ENCODE measurements around the gene SCEL. TPM values are rescaled to one million over a fixed set of nuclear protein-coding genes. Genes with fewer than 3 reads are reported as not detected.

The SCEL gene
- total RNA-seq, 2 experiments from 2014 or later = not detected

DNA sequence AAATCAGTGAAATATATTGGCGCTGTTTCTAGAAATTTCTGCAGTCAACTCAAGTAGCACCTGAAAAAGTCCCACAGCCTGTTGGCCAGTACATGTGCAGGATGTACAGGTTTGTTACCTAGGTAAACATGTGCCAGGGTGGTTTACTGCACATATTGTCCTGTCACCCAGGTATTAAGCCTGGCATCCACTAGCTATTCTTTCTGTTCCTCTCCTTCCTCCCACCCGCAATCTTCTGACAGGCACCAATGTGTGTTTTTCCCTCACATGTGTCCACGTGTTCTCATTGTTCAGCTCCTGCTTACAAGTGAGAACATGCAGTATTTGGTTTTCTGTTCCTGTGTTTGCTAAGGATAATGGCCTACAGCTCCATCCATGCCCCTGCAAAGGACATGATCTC, 13.1 kb upstream of the SCEL start:
- no peaks in the 10 kb centered on the region for H3K27me3 ChIP-seq (ENCODE audit: control insufficient read depth in 1 of 2, insufficient read depth in 2 of 2, low read length in 2 of 2)
- intact Hi-C loops (cut with DNase I, micrococcal nuclease) = no loop called here
- H3K9me3 ChIP-seq (ENCODE audit: control insufficient read depth in 1 of 2, insufficient read depth in 1 of 2, low read length in 2 of 2) = no peaks in the 10 kb centered on the region
- Mint-ChIP-seq H3K9me3 (no peaks in the 10 kb centered on the region), H3K36me3 (ENCODE audit: low read depth) (no peaks in the 10 kb centered on the region), H3K27ac (no peak overlapping the region), H3K4me1 (ENCODE audit: low read depth) (no peaks in the 10 kb centered on the region), H3K4me3 (no peak overlapping the region), H3K27me3 (no peaks in the 10 kb centered on the region)
- TF ChIP-seq, protein P1, sequence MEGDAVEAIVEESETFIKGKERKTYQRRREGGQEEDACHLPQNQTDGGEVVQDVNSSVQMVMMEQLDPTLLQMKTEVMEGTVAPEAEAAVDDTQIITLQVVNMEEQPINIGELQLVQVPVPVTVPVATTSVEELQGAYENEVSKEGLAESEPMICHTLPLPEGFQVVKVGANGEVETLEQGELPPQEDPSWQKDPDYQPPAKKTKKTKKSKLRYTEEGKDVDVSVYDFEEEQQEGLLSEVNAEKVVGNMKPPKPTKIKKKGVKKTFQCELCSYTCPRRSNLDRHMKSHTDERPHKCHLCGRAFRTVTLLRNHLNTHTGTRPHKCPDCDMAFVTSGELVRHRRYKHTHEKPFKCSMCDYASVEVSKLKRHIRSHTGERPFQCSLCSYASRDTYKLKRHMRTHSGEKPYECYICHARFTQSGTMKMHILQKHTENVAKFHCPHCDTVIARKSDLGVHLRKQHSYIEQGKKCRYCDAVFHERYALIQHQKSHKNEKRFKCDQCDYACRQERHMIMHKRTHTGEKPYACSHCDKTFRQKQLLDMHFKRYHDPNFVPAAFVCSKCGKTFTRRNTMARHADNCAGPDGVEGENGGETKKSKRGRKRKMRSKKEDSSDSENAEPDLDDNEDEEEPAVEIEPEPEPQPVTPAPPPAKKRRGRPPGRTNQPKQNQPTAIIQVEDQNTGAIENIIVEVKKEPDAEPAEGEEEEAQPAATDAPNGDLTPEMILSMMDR (IDR thresholded peaks at IDR 0.05) = no peak
- DNase-seq (no peak), ATAC-seq (ENCODE audit: poor library complexity) (no peak)
- no peaks in the 10 kb centered on the region for H3K4me1 ChIP-seq (ENCODE audit: insufficient read depth, low read length)
- no peak overlapping the region for H3K27ac ChIP-seq (ENCODE audit: low read depth in 1 of 2, low read length in 2 of 2)
- ChIA-PET CTCF (no interaction called here), POLR2A (no interaction called here)
- no peaks in the 10 kb centered on the region for H3K36me3 ChIP-seq (ENCODE audit: insufficient read depth, low read length)
- H3K4me3 ChIP-seq (ENCODE audit: low read length) = no peak overlapping the region

DNA sequence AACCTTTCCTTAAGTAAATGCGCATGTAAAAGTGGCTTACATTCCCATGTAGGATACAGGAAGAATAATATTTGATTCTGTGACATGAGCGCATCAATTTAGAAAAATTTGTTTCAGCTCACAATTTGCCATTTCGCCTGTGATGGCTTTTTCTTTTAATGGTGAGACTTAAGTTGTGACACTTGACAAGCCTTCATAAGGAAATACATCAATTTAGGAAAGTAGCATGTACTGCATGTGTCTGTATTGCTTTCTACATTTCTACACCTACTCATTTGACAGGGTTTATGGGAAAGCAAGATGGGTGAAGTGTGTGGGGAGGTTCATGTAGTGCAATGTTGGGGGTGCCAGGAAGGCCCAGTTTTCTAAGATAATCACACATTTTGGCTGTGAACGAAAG, 12.1 kb upstream of the SCEL start:
- Histone ChIP-seq H3K4me3 (ENCODE audit: low read length) (no peak overlapping the region), H3K9me3 (ENCODE audit: control insufficient read depth in 1 of 2, insufficient read depth in 1 of 2, low read length in 2 of 2) (no peaks in the 10 kb centered on the region), H3K4me1 (ENCODE audit: insufficient read depth, low read length) (no peaks in the 10 kb centered on the region), H3K27me3 (ENCODE audit: control insufficient read depth in 1 of 2, insufficient read depth in 2 of 2, low read length in 2 of 2) (no peaks in the 10 kb centered on the region), H3K36me3 (ENCODE audit: insufficient read depth, low read length) (no peaks in the 10 kb centered on the region), H3K27ac (ENCODE audit: low read depth in 1 of 2, low read length in 2 of 2) (no peak overlapping the region)
- H3K4me1 Mint-ChIP-seq (ENCODE audit: low read depth) = no peaks in the 10 kb centered on the region
- DNase-seq = no peak
- POLR2A ChIA-PET = no interaction called here
- no peaks in the 10 kb centered on the region for H3K36me3 Mint-ChIP-seq (ENCODE audit: low read depth)
- TF ChIP-seq, protein P1 (IDR thresholded peaks at IDR 0.05) = no peak
- H3K27me3 Mint-ChIP-seq = no peaks in the 10 kb centered on the region
- CTCF ChIA-PET = no interaction called here
- no peak overlapping the region for H3K4me3 Mint-ChIP-seq
- ATAC-seq (ENCODE audit: poor library complexity) = no peak
- intact Hi-C loops (cut with DNase I, micrococcal nuclease) = no loop called here
- H3K9me3 Mint-ChIP-seq = no peaks in the 10 kb centered on the region
- H3K27ac Mint-ChIP-seq = no peak overlapping the region

DNA sequence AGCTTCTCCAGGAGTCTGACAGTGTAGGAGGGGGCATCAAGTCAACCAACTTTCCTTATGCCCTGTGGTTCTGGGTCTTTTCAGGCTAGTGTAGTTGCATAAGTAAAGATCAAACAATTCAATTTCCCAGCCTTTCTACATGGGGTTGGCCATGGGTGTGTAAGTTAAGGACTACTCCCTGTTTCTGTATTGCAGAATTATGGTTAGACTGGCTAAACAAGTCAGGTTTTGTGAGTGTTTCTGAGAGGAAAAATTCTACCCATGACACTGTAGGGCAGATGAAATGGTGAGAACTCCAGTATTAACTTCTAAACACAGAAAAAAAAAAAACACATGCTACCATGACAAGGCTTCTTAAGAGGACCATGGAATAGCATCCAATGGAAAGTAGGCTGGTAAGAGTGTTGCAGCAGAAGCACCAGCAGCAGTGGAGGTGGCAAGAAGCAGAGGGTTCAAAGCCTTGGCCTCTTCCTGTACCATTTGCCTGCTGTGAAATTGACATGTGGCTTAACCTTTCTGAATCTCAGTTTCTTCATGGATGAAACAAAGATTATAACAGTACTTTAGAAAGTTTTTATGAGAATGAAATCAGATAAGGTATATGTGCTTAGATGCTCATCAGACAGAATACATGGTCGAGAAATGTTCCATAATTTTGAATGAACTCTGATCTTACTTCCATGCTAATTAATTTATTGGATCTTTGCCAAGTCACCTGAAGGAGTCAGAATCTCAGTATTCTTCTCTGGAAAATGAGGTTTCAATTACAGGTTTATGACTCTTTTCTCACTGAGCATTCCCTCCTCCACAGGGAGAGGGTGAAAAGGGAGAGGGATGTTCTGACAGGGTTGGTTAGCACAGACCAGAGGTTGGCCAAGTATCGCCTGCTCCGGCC, 11.4 kb upstream of the SCEL start:
- Histone ChIP-seq H3K9me3 (ENCODE audit: control insufficient read depth in 1 of 2, insufficient read depth in 1 of 2, low read length in 2 of 2) (no peaks in the 10 kb centered on the region), H3K27ac (ENCODE audit: low read depth in 1 of 2, low read length in 2 of 2) (no peak overlapping the region), H3K27me3 (ENCODE audit: control insufficient read depth in 1 of 2, insufficient read depth in 2 of 2, low read length in 2 of 2) (no peaks in the 10 kb centered on the region), H3K4me1 (ENCODE audit: insufficient read depth, low read length) (no peaks in the 10 kb centered on the region), H3K36me3 (ENCODE audit: insufficient read depth, low read length) (no peaks in the 10 kb centered on the region), H3K4me3 (ENCODE audit: low read length) (no peak overlapping the region)
- intact Hi-C loops (cut with DNase I, micrococcal nuclease) = no loop called here
- no peaks in the 10 kb centered on the region for H3K4me1 Mint-ChIP-seq (ENCODE audit: low read depth)
- H3K27me3 Mint-ChIP-seq = no peaks in the 10 kb centered on the region
- ATAC-seq (ENCODE audit: poor library complexity) (no peak), DNase-seq (no peak)
- no peak overlapping the region for H3K4me3 Mint-ChIP-seq
- no peak overlapping the region for H3K27ac Mint-ChIP-seq
- no peaks in the 10 kb centered on the region for H3K36me3 Mint-ChIP-seq (ENCODE audit: low read depth)
- ChIA-PET CTCF (no interaction called here), POLR2A (no interaction called here)
- TF ChIP-seq, protein P1 (IDR thresholded peaks at IDR 0.05) = no peak
- no peaks in the 10 kb centered on the region for H3K9me3 Mint-ChIP-seq

All from CD4-positive, alpha-beta T cell (primary cell).